ENCODE data around the gene TRAFD1.

Gene TRAFD1

DNA sequence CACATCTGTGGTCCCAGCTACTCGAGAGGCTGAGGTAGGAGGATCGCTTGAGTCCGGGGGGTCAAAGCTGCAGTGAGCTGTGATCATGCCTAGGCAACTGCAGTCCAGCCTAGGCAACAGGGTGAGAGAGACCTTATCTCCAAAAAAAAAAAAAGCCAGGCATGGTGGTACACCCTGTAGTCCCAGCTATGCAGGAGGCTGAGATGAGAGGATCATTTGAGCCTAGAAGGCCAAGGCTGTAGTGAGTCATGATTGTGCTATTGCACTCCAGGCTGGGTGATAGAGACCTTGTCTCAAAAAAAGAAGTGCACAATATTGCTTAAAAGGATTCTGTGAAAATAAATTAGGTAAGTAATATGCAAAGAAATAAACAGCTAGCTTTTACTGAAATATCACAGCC lies 33.8 kb upstream of the TRAFD1 start:
- TF ChIP-seq, protein P1, sequence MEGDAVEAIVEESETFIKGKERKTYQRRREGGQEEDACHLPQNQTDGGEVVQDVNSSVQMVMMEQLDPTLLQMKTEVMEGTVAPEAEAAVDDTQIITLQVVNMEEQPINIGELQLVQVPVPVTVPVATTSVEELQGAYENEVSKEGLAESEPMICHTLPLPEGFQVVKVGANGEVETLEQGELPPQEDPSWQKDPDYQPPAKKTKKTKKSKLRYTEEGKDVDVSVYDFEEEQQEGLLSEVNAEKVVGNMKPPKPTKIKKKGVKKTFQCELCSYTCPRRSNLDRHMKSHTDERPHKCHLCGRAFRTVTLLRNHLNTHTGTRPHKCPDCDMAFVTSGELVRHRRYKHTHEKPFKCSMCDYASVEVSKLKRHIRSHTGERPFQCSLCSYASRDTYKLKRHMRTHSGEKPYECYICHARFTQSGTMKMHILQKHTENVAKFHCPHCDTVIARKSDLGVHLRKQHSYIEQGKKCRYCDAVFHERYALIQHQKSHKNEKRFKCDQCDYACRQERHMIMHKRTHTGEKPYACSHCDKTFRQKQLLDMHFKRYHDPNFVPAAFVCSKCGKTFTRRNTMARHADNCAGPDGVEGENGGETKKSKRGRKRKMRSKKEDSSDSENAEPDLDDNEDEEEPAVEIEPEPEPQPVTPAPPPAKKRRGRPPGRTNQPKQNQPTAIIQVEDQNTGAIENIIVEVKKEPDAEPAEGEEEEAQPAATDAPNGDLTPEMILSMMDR (IDR thresholded peaks at IDR 0.05; ENCODE audit: insufficient read depth, low read length, poor library complexity, severe bottlenecking) = no peak
- no peaks in the 10 kb centered on the region for H3K9me2 ChIP-seq (replicated peaks; ENCODE audit: insufficient read depth, low read length)
- no peak overlapping the region for H3K4me2 ChIP-seq (ENCODE audit: low read depth, low read length, poor library complexity, severe bottlenecking)
- H3F3A ChIP-seq (ENCODE audit: insufficient read depth) = peaks cover 13% of the 10 kb centered on the region
- peaks cover 25% of the 10 kb centered on the region for H3K36me3 ChIP-seq (ENCODE audit: low read length)
- no peaks in the 10 kb centered on the region for H3K9me3 ChIP-seq (ENCODE audit: insufficient read depth, low read length)
- H2AFZ ChIP-seq (ENCODE audit: low read depth, low read length, severe bottlenecking) = no peak overlapping the region
- H3K27ac ChIP-seq (ENCODE audit: low read depth, low read length) = no peak overlapping the region
- H3K27me3 ChIP-seq (ENCODE audit: low read length) = no peaks in the 10 kb centered on the region
- H3K4me3 ChIP-seq (ENCODE audit: insufficient read depth, low read length, poor library complexity, severe bottlenecking) = no peak overlapping the region
- H3K9ac ChIP-seq (ENCODE audit: low read length) = no peak overlapping the region
- H3K79me2 ChIP-seq (ENCODE audit: insufficient read depth, low read length) = peaks cover 58% of the 10 kb centered on the region
- no peaks in the 10 kb centered on the region; the same call in 1 of the 2 replicates for H4K20me1 ChIP-seq (ENCODE audit: low read depth, low read length)

DNA sequence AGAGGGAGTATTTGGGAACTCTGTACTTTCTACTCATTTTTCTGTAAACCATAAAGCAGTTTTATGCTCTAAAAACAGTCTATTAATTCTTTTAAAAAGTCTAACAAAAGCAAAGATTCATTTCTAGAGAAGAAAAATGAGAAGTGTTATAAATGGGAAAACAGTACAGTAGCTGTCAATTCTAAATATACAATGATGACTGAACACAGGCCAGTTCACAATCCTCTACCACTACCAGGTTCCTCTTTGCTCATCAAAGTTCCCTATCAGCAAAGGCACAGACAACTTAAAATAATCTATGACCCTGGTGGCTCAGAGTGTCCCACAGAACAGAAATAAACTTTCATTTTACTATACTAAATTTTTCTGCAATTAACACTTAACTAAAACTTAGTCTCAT lies 29.3 kb upstream of the TRAFD1 start:
- H3K27me3 ChIP-seq (ENCODE audit: low read length) = no peaks in the 10 kb centered on the region
- no peak overlapping the region for H3K4me3 ChIP-seq (ENCODE audit: insufficient read depth, low read length, poor library complexity, severe bottlenecking)
- H3K9me2 ChIP-seq (replicated peaks; ENCODE audit: insufficient read depth, low read length) = no peaks in the 10 kb centered on the region
- H3K4me2 ChIP-seq (ENCODE audit: low read depth, low read length, poor library complexity, severe bottlenecking) = no peak overlapping the region
- peaks cover 7% of the 10 kb centered on the region for H3K36me3 ChIP-seq (ENCODE audit: low read length)
- H4K20me1 ChIP-seq (ENCODE audit: low read depth, low read length) = peaks cover 7% of the 10 kb centered on the region; the same call in 1 of the 2 replicates
- no peak overlapping the region for H2AFZ ChIP-seq (ENCODE audit: low read depth, low read length, severe bottlenecking)
- no peaks in the 10 kb centered on the region for H3K9me3 ChIP-seq (ENCODE audit: insufficient read depth, low read length)
- H3K9ac ChIP-seq (ENCODE audit: low read length) = no peak overlapping the region
- no peak overlapping the region for H3K27ac ChIP-seq (ENCODE audit: low read depth, low read length)
- peaks cover 10% of the 10 kb centered on the region; the same call in 1 of the 2 replicates for H3F3A ChIP-seq (ENCODE audit: insufficient read depth)
- no peak for TF ChIP-seq EZH2phosphoT487 (conservative IDR thresholded peaks at IDR 0.05; ENCODE audit: low read length)
- TF ChIP-seq, protein P1 (IDR thresholded peaks at IDR 0.05; ENCODE audit: insufficient read depth, low read length, poor library complexity, severe bottlenecking) = no peak
- H3K79me2 ChIP-seq (ENCODE audit: insufficient read depth, low read length) = peaks cover 89% of the 10 kb centered on the region

DNA sequence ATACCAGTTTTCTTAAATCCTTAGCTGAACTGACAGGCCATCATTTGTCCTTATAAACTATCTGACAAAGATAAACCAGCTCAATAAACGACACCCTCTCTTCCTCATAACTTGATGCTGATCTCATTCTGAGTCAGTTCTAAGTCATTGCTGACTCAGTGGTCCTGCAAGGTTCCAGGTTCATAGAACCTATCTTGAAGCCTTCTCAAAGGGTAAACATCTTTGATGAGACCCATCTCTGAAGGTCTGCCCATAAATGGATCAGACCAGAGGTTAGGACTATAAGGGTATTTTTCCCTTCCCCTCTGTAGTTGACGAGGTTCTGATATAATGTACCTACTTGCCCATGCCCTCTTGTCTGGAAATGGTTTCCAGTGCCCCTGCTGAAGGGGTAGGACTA lies 28.7 kb upstream of the TRAFD1 start:
- Histone ChIP-seq H4K20me1 (ENCODE audit: low read depth, low read length) (peaks cover 8% of the 10 kb centered on the region; the same call in 1 of the 2 replicates), H3K4me2 (ENCODE audit: low read depth, low read length, poor library complexity, severe bottlenecking) (no peak overlapping the region), H3K4me3 (ENCODE audit: insufficient read depth, low read length, poor library complexity, severe bottlenecking) (no peak overlapping the region), H3F3A (ENCODE audit: insufficient read depth) (peaks cover 10% of the 10 kb centered on the region; the same call in 1 of the 2 replicates), H3K9me2 (replicated peaks; ENCODE audit: insufficient read depth, low read length) (no peaks in the 10 kb centered on the region), H3K27ac (ENCODE audit: low read depth, low read length) (no peak overlapping the region), H3K79me2 (ENCODE audit: insufficient read depth, low read length) (peaks cover 90% of the 10 kb centered on the region), H3K36me3 (ENCODE audit: low read length) (peaks cover 5% of the 10 kb centered on the region; the same call in 1 of the 2 replicates), H3K9ac (ENCODE audit: low read length) (no peak overlapping the region), H3K27me3 (ENCODE audit: low read length) (no peaks in the 10 kb centered on the region), H2AFZ (ENCODE audit: low read depth, low read length, severe bottlenecking) (no peak overlapping the region), H3K9me3 (ENCODE audit: insufficient read depth, low read length) (no peaks in the 10 kb centered on the region)
- TF ChIP-seq EZH2phosphoT487 (conservative IDR thresholded peaks at IDR 0.05; ENCODE audit: low read length) = no peak
- TF ChIP-seq, protein P1 (IDR thresholded peaks at IDR 0.05; ENCODE audit: insufficient read depth, low read length, poor library complexity, severe bottlenecking) = no peak

Data from SU-DHL-6 (cell line).